ENCODE measurements around the gene DPP9. TPM values are rescaled to one million over a fixed set of nuclear protein-coding genes. Genes with fewer than 3 reads are reported as not detected.

The DPP9 gene
- total and polyA plus RNA-seq, 2 of the 4 experiments (the other 2 are of a cell fraction) = 12.4 to 33.0 TPM

DNA sequence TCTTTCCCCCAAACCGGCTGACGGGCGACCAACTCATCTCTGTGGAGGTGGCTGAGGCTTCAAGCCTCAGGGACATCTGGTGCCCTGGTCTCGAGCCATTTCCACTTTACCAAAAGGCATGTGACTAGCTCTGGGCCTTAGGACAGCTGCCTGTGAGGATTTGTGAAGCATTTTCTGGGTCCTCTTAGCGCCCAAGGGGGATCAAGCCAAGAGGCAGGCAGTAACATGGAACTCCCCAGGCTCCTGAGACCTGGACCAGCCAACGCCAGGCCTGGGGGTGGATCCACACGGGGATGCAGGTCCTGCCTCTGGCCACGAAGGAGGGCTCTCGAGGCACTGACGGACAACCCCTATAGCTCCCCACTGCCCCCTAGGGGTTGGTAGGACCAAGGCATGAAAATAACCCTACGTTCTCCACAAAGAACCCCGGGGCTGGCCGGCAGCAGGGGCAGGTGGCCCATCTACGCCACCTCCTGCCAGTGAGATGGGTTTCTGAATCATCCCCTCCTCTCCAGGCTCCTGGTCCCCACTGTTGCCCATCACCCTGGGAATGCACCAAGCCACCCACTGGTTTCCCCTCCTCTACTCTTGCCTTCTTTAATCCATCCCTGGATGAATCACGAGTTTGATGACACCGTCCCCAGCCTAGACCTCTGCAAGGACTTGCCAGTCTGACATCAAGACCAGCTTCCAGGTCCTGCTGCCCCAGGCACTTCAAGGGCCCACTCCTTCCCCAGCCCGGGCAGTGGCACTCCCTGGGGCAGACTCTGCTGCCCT, 46.5 kb downstream of the DPP9 start:
- H4K91ac ChIP-seq (ENCODE audit: insufficient read depth, low read depth, low read length) = no peak overlapping the region
- H4K5ac ChIP-seq (ENCODE audit: low read depth, low read length) = no peak overlapping the region
- H3K56ac ChIP-seq (ENCODE audit: extremely low read depth, insufficient read depth, low read length) = no peak overlapping the region
- no peak overlapping the region for H2BK120ac ChIP-seq (ENCODE audit: low read depth, low read length)
- no peak overlapping the region for H3K27ac ChIP-seq (ENCODE audit: insufficient read depth, low read length)
- H3K4ac ChIP-seq (ENCODE audit: low read depth, low read length) = no peak overlapping the region
- intact Hi-C loops (cut with micrococcal nuclease) (no loop called here), in situ Hi-C loops (cut with MboI; ENCODE audit: low sequenced_read_pairs) (no loop called here), dilution Hi-C loops (cut with HindIII; ENCODE audit: low sequenced_read_pairs, unreplicated experiment) (no loop called here)
- H2AK5ac ChIP-seq (ENCODE audit: low read depth, low read length) = no peak overlapping the region
- no TSS peak for BruUV-seq (replicated peaks)
- no peak overlapping the region for H2AFZ ChIP-seq (replicated peaks; ENCODE audit: low read length, poor library complexity)
- no peak overlapping the region for H4K8ac ChIP-seq (ENCODE audit: low read depth in 2 of 2, low read length in 2 of 2)
- no peak overlapping the region for H3K23ac ChIP-seq (ENCODE audit: low read depth, low read length)
- CTCF ChIA-PET = no interaction called here
- no peak overlapping the region for H2BK15ac ChIP-seq (ENCODE audit: low read depth, low read length)
- no peaks in the 10 kb centered on the region for H3K9me3 ChIP-seq (ENCODE audit: control insufficient read depth, insufficient read depth, low read length)
- H3K4me1 ChIP-seq (ENCODE audit: control insufficient read depth, insufficient read depth, low read length) = no peaks in the 10 kb centered on the region
- ATAC-seq (ENCODE audit: low read depth) (peak; percentile 37; the same call in 1 of the 2 replicates), DNase-seq (peak; percentile 35)
- H2BK20ac ChIP-seq (ENCODE audit: low read depth, low read length) = no peak overlapping the region
- H3K4me2 ChIP-seq (ENCODE audit: low read depth, low read length) = no peak overlapping the region
- H4K20me1 ChIP-seq (ENCODE audit: insufficient read depth, low read length) = no peaks in the 10 kb centered on the region
- WGBS, 2 experiments (ENCODE audit: extremely low coverage in 2 of 2, insufficient read length in 1 of 2) = 85% methylated on average over 8 of the region's 17 CpGs; no CpG with 5 or more reads in 1 of the 2 experiments
- H3K14ac ChIP-seq (replicated peaks; ENCODE audit: low read depth, low read length) = no peak overlapping the region
- H3K27me3 ChIP-seq (ENCODE audit: control insufficient read depth, insufficient read depth, low read length) = no peaks in the 10 kb centered on the region
- H3K79me1 ChIP-seq (ENCODE audit: low read depth in 1 of 2, low read length in 2 of 2) = no peaks in the 10 kb centered on the region; a peak in 1 of 4 replicates
- peak overlapping the region; percentile 50 for H2AK9ac ChIP-seq (replicated peaks; ENCODE audit: low read depth, low read length, poor library complexity)
- H3K4me3 ChIP-seq (ENCODE audit: insufficient read depth, low read depth, low read length) = no peak overlapping the region
- H3K9ac ChIP-seq (ENCODE audit: low read depth, low read length) = no peak overlapping the region
- TF ChIP-seq, protein P1, sequence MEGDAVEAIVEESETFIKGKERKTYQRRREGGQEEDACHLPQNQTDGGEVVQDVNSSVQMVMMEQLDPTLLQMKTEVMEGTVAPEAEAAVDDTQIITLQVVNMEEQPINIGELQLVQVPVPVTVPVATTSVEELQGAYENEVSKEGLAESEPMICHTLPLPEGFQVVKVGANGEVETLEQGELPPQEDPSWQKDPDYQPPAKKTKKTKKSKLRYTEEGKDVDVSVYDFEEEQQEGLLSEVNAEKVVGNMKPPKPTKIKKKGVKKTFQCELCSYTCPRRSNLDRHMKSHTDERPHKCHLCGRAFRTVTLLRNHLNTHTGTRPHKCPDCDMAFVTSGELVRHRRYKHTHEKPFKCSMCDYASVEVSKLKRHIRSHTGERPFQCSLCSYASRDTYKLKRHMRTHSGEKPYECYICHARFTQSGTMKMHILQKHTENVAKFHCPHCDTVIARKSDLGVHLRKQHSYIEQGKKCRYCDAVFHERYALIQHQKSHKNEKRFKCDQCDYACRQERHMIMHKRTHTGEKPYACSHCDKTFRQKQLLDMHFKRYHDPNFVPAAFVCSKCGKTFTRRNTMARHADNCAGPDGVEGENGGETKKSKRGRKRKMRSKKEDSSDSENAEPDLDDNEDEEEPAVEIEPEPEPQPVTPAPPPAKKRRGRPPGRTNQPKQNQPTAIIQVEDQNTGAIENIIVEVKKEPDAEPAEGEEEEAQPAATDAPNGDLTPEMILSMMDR (conservative IDR thresholded peaks at IDR 0.05; ENCODE audit: low read depth, low read length) = peak; percentile 39
- no peak for TF ChIP-seq FOS (IDR thresholded peaks at IDR 0.05; ENCODE audit: low read depth, low read length)
- H3K9me1 ChIP-seq (ENCODE audit: insufficient read depth, low read length) = no peaks in the 10 kb centered on the region
- H3K18ac ChIP-seq (ENCODE audit: low read depth, low read length) = no peak overlapping the region
- H3K36me3 ChIP-seq (ENCODE audit: control insufficient read depth, insufficient read depth, low read length) = peaks cover 35% of the 10 kb centered on the region
- POLR2A ChIA-PET (ENCODE audit: unreplicated experiment) = no interaction called here
- no peak overlapping the region for H2BK5ac ChIP-seq (ENCODE audit: low read depth, low read length, poor library complexity, severe bottlenecking)

Measured in IMR-90 (cell line).